COLO829 (cell line): ENCODE results near the gene MUC5AC.
"Not testable (repeated sequence)": the region's sequence is repeated elsewhere in the genome, so short reads cannot be mapped to it uniquely, and the experiment has no call there.

Experiments used
- DNase-seq: peaks from one replicate; pipeline ENCODE4 v3.0.0; 2012; ENCODE audit warnings: low spot score

The MUC5AC gene

GRCh38 chr11:1147792-1148191, 10.0 kb upstream of the MUC5AC start:
- DNase-seq, result no peak

- no peak for DNase-seq
Measured at GRCh38 chr11:1148752-1149180, 9.0 kb upstream of the MUC5AC start.

DNA sequence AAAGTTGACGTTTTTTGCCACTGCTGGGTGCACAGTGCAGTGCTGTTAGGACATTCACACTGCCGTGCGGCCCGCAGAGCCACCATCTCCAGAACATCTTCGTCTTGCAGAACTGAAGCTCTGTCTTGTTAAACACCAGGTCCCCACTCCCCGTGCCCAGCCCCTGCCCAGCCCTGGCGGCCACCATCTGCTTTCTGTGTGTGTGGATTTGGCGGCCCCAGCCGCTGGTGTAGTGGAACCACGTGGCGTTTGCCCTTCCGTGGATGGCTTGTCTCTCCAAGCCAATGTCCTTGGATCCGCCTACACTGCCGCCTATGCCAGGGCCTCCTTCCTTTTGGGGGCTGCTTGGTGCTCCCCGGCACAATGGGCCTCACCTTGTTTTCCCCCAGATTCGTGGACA, 8.2 kb upstream of the MUC5AC start:
- DNase-seq, result no peak

GRCh38 chr11:1150116-1150515, 7.6 kb upstream of the MUC5AC start:
- no peak for DNase-seq

DNA sequence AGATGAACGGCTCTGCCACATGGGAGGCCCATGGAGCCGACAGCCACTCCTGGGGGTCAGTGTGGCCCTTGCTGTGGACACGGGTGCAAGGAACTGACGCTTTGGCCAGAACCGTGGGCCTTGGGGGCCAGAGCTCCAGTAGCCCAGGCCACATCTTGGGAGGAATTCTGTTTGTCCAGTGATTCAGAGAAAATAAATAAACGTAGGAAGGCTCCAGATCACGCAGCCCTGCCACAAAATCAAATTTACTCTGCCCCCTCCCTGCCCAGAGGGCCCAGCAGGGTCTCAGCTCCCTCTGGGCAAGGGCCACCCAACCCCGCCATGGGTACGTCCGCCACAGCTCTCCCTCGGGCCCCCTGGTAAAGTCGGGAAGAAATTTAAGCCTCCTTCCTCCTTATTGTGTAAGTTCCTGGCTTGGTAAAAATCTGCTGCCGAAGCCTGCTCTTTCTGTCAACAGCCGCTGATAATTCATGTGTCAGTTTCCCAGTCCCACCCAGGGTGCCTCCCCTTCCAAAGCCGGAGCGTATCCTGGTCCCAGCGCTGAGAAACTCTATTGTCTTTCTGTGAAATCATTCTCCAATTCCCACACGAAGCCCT, 6.9 kb upstream of the MUC5AC start:
- no peak for DNase-seq

- DNase-seq, result no peak
Measured at GRCh38 chr11:1151366-1152315, 6.1 kb upstream of the MUC5AC start.

DNA sequence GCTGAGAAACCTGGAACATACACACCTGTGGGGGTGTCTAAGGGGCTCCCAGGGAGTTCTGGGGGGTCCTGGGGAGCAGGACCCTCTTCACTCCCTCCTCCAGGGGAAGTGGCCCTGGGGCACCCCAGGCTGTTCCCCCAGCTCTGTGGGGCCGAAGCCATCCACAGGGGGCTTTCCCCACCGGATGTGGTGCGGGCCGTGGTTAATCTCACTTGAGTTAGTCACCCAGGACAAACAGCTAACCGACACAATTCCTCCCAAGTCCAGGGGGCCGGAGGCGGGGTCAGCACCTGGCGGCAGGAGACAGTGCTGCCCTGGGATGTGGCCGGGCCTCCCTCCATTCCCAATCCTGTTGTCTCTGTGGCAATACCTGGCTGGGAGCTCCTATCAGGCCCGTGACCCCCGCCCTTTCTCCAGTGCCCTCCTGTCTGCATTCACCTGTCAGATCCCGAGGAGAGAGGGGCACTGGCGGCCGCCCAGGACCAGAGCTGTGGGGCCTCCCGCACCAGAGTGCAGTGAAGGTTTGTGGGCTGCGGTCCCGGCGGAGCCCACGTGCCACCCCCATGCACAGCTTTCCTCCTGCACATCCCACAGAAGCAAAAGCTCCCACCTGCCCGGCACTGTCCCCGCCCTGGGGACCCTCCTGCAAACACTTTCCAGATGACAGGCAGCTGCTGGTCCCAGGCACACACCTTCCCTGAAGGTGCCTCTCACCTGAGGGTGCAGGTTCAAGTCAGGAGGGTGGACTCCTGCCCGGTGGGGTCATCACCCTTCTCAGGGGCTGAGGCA, 5.2 kb upstream of the MUC5AC start:
- no peak for DNase-seq

DNA sequence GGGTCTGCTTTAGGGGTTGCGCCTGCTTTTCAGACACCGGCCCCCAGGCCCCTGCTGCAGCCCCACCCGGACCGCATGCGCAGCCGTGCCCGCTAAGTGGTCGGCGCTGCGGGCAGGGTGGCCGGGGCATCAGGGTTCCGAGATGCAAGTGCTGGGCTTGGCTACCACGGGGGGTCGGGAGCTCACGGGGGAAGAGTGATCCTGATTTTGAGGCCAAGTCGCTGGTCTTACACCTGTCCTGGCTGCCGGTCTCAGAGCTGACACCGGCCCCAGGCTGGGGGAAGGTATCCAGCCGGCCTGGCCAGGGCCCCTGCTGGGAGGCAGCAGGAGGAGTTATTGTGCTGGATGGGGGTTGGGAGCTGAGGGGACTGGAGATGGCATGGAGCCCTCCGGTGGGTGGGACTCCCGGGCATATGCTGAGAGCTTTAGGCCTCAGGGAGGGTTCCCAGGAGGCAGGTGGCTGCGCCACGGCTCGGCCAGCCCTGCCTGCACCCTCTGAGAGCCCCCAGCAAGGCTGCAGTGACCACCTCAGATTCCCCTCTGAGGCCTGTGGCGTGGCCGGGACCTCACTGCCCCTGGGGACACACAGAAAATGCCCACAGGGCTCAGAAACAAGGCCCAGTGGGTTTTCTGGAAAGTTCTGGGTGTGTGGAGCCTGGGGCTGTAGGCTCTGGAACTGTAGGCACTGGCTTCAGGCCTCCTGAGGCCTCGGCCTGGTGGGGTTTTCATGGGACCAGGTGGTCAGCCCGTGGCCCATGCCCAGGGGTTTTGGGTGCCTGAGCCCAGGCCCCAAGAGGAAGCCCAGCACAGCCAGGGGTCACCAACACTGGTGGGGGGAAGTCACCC, 4.4 kb upstream of the MUC5AC start:
- no peak for DNase-seq

DNA sequence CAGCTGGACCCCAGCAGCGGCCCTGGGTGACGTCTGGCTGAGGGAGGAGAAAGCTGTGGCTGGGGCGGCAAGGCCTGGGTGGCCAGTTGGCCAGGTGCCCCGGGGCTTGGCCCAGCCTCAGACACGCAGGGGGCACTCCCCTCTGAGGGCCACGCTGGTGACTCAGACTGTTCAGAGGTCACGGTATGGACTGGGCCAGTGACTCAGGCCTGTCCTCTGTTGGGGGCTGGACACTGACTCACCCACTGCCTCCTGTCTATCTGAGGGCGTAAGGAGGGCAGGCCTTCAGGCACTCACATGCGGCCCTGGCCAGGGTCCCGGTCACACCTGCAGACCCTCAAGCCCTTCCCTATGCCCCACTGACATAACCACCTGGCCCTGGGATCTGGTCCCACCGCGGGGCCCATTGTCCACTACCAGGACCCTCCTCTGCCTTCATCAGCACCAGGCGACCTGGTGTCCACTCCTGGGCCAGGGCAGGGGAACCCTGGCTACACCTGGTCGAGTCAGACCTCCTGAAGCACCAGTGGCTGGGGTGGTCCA, 3.7 kb upstream of the MUC5AC start:
- DNase-seq, result peak; percentile 48

- DNase-seq, result not testable (repeated sequence)
Measured at GRCh38 chr11:1154656-1155055, 3.1 kb upstream of the MUC5AC start.

DNA sequence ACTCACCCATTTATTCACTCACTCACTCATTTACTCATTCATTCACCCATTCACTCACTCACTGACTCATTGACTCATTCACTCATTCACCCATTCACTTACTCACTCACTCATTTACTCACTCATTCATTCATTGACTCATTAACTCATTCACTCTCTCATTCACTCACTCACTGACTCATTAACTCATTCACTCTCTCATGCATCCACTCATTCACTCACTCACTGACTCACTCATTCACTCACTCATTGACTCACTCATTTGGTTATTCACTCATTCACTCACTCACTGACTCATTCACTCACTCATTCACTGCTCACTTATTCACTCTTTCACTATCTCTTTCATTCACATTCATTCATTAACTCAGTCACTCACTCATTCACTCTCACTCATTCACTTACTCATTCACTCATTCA, 2.5 kb upstream of the MUC5AC start:
- no peak for DNase-seq

- no peak for DNase-seq
Measured at GRCh38 chr11:1156506-1157340, 1.0 kb upstream of the MUC5AC start.

DNA sequence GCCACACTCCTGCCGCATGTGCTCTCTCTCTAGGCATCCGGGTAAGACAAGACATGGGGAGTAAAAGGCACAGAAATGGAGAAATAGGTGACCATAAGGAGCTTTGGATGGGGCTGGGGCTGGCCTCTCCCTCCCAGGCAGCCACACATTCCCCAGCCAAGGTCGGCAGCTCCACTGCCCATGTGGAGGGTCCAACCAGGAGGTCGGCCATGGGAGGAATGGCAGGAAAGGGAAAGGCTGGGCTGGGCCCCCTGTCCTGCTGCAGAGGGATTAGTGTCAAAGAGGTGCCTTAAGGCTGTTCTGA, 460 bp upstream of the MUC5AC start:
- no peak for DNase-seq

- no peak for DNase-seq
Measured at GRCh38 chr11:1158681-1159487, 1.1 kb downstream of the MUC5AC start.

DNA sequence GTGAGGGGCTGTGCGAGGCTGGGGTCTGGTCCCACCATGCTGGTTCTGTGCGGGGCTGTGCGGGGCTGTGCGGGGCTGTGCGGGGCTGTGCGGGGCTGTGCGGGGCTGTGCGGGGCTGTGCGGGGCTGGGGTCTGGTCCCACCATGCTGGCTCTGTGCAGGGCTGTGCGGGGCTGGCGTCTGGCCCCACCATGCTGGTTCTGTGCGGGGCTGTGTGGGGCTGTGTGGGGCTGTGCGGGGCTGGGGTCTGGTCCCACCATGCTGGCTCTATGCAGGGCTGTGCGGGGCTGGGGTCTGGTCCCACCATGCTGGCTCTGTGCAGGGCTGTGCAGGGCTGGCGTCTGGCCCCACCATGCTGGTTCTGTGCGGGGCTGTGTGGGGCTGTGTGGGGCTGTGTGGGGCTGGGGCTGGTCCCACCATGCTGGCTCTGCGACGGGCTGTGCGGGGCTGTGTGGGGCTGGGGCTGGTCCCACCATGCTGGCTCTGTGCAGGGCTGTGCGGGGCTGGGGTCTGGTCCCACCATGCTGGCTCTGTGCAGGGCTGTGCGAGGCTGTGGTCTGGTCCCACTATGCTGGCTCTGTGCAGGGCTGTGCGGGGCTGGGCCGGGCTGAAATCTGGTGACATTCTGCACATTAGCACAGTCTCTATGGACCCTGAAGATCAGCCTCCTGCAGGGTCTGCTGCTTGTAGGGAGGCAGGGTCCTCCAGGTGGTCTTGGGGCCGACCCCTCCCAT, 1.9 kb downstream of the MUC5AC start:
- DNase-seq, result not testable (repeated sequence)

DNA sequence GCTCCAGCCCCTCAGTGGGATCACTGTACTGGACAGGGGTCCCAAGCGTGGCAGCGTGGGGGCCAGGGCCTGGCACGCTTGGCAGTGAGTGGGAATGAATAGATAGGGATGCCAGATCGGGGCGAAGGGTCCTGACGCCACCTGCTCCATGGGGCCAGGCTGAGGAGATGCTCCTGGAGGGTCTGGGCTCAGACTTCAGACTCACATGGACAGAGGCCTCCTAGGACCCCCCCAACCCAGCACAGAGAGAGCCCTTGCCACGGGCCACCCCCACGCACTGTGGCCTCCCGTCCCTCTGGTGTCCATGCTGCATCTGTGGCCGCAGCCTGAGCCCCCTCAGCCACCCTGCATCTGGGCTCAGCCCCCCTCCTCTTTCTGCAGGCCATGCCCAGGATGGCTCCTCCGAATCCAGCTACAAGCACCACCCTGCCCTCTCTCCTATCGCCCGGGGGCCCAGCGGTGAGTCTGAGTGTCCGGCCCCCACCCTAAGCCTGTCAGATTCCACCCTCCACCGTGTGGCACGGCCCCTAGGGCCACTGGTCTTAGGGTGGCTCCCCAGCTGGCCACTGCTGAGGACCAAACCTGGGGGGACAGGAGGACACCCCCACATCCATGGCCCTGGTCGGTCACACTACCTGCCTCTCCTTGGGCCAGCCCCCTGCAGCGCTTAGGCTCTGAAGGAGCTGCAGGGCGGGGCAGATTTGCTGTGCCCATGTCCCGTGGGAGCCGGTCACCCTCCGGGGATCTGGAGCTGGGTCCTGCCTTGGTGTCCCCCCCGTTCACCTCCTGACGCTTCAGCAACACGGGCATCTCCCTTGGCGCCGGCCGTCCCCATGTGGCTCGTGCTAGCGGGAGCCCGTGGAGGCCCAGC, 2.7 kb downstream of the MUC5AC start:
- no peak for DNase-seq

GRCh38 chr11:1161410-1162137, 3.8 kb downstream of the MUC5AC start:
- no peak for DNase-seq

DNA sequence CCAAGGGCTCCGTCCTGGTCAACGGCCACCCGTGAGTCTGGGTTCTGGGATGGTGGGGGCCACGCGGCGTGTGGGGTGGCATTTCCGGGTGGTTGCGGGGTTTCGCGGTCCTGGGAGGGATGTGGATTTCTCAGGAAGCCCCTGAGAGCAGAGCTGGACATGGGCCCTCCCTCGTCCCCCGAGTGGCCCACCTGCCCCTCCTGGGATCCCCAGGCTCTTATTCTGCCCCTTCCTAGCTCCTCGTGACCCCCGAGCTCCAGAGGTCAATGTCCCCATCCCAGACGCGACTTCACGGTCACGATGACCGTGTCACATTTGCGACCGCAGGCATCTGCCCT, 4.4 kb downstream of the MUC5AC start:
- DNase-seq, result no peak
